ENCODE data around the gene DRGX.

Gene DRGX

GRCh38 chr10:49414496-49414895 is 18.6 kb upstream of the DRGX start:
- TF ChIP-seq MYC (IDR thresholded peaks at IDR 0.05; ENCODE audit: low read depth, low read length) (no peak), MAX (IDR thresholded peaks at IDR 0.05; ENCODE audit: low read depth, low read length) (no peak), POLR2A (IDR thresholded peaks at IDR 0.05; ENCODE audit: extremely low read depth, insufficient read length) (no peak), CTCF (IDR thresholded peaks at IDR 0.05; ENCODE audit: low read depth, low read length) (no peak)
- DNase-seq (ENCODE audit: low read depth), result no peak
- H3K4me3 ChIP-seq (ENCODE audit: low read depth, low read length), result no peak overlapping the region

- DNase-seq (ENCODE audit: low read depth), result no peak
- H3K4me3 ChIP-seq (ENCODE audit: low read depth, low read length), result no peak overlapping the region
- TF ChIP-seq MAX (IDR thresholded peaks at IDR 0.05; ENCODE audit: low read depth, low read length) (no peak), MYC (IDR thresholded peaks at IDR 0.05; ENCODE audit: low read depth, low read length) (no peak)
Measured at GRCh38 chr10:49412571-49412970, 16.7 kb upstream of the DRGX start.

GRCh38 chr10:49410365-49411074 is 14.6 kb upstream of the DRGX start:
- H3K4me3 ChIP-seq (ENCODE audit: low read depth, low read length), result no peak overlapping the region
- TF ChIP-seq POLR2A (IDR thresholded peaks at IDR 0.05; ENCODE audit: extremely low read depth, insufficient read length) (no peak), CTCF (IDR thresholded peaks at IDR 0.05; ENCODE audit: low read depth, low read length) (no peak), MYC (IDR thresholded peaks at IDR 0.05; ENCODE audit: low read depth, low read length) (no peak), MAX (IDR thresholded peaks at IDR 0.05; ENCODE audit: low read depth, low read length) (no peak)
- DNase-seq (ENCODE audit: low read depth), result no peak

- TF ChIP-seq CTCF (IDR thresholded peaks at IDR 0.05; ENCODE audit: low read depth, low read length) (no peak), POLR2A (IDR thresholded peaks at IDR 0.05; ENCODE audit: extremely low read depth, insufficient read length) (no peak)
- DNase-seq (ENCODE audit: low read depth), result no peak
- H3K4me3 ChIP-seq (ENCODE audit: low read depth, low read length), result no peak overlapping the region
Measured at GRCh38 chr10:49409755-49410154, 13.9 kb upstream of the DRGX start.

GRCh38 chr10:49408519-49409306 is 12.8 kb upstream of the DRGX start:
- TF ChIP-seq MAX (IDR thresholded peaks at IDR 0.05; ENCODE audit: low read depth, low read length) (no peak), MYC (IDR thresholded peaks at IDR 0.05; ENCODE audit: low read depth, low read length) (0 out of 2 replicates have a peak, but pooled peaks have one; percentile 18), CTCF (IDR thresholded peaks at IDR 0.05; ENCODE audit: low read depth, low read length) (peak; percentile 45)
- no peak overlapping the region for H3K4me3 ChIP-seq (ENCODE audit: low read depth, low read length)
- peak; percentile 54 for DNase-seq (ENCODE audit: low read depth)

GRCh38 chr10:49407552-49408137 is 11.8 kb upstream of the DRGX start:
- TF ChIP-seq CTCF (IDR thresholded peaks at IDR 0.05; ENCODE audit: low read depth, low read length), result peak; percentile 87
- TF ChIP-seq MAX (IDR thresholded peaks at IDR 0.05; ENCODE audit: low read depth, low read length), result no peak
- peak; percentile 77 for DNase-seq (ENCODE audit: low read depth)

More at GRCh38 chr10:49407552-49408137, 11.8 kb upstream of the DRGX start:
- H3K4me3 ChIP-seq (ENCODE audit: low read depth, low read length), result no peak overlapping the region

All from NB4 (cell line).